ENCODE measurements around the gene NPY.
"Not testable (repeated sequence)": the region's sequence is repeated elsewhere in the genome, so short reads cannot be mapped to it uniquely, and the experiment has no call there.

Gene NPY

DNA sequence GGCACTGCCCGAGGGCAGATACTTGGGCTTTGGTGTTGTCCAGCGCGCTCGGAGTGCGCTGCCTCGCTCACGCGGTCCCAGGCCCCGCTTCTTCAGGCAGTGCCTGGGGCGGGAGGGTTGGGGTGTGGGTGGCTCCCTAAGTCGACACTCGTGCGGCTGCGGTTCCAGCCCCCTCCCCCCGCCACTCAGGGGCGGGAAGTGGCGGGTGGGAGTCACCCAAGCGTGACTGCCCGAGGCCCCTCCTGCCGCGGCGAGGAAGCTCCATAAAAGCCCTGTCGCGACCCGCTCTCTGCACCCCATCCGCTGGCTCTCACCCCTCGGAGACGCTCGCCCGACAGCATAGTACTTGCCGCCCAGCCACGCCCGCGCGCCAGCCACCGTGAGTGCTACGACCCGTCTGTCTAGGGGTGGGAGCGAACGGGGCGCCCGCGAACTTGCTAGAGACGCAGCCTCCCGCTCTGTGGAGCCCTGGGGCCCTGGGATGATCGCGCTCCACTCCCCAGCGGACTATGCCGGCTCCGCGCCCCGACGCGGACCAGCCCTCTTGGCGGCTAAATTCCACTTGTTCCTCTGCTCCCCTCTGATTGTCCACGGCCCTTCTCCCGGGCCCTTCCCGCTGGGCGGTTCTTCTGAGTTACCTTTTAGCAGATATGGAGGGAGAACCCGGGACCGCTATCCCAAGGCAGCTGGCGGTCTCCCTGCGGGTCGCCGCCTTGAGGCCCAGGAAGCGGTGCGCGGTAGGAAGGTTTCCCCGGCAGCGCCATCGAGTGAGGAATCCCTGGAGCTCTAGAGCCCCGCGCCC, at the start of gene NPY:
Gene NPY (plus strand): TSS at position 294 of the 802 bp plus-strand sequence. CDS start 1,051 bp downstream, outside the sequence.
- DNase-seq (ENCODE audit: low spot score) = no peak

DNA sequence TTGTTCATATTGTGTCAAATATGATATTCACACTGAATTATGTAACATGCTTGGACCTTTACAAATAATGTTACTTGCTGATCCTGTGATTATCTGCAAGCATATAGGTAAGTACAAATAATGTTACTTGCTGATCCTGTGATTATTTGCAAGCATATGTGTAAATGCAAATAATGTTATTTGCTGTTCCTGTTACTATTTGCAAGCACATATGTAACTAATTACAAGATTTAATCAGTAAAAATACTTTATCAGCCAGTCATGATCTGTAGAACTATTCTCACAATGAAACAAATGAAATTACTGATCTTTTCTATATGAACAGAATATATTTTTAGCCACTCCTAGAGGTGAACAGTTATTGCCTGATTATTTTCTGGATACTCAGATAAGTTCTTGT, 44.7 kb upstream of the NPY start:
- DNase-seq (ENCODE audit: low spot score) = no peak

- DNase-seq (ENCODE audit: low spot score) = no peak
These were observed 42.8 kb upstream of the NPY start for GRCh38 chr7:24241206-24241605.

DNA sequence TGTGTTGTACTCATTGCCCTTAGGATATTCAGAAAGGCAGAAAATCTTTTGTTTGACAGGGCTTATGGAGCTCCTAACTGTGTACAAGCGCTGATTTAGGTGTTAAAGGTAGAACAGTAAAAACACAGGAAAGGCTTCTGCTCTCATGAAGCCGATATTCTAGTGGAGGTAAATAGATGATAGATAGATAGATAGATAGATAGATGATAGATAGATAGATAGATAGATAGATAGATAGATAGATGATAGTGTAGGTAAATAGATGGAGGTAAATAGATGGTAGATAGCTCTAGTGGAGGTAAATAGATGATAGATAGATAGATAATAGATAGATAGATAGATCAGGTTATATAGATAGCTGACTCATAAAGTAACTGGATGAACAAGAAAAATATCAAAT, 39.4 kb upstream of the NPY start:
- DNase-seq (ENCODE audit: low spot score) = no peak

- DNase-seq (ENCODE audit: low spot score) = no peak
These were observed 38.6 kb upstream of the NPY start for GRCh38 chr7:24245362-24245761.

DNA sequence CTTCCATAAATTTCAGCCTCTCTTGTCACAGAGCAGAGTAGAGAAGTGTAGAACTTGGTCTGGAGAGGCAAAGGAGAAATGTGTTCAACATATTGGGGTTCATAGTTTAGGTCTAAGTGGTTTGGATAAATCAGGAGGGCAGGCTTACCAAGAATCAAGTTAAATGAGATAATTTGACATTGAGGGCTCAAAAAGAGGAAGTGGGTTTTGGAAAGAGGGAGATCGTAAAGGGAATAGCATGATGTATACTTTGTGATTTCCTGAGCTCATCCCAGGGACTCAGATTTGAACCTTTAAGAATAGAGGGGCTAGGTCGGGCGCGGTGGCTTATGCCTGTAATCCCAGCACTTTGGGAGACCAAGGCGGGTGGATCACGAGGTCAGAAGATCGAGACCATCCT, 34.7 kb upstream of the NPY start:
- no peak for DNase-seq (ENCODE audit: low spot score)

DNA sequence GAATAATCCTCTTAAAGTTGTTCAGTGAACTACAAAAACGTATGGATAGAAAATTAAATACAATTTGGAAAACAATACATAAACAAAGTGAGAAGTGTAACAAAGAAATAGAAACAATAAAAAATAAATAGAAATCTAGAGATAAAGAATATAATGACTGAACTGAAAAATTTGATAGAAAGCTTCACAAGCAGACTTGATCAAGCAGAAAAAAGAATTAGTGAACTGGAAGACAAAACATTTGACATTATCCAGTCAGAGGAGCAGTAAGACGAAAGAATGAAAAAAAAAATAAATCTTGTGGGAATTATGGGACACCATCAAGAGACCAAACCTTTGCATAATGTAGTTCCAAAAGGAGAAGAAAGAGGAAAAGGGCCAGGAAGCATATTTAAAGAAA, 32.4 kb upstream of the NPY start:
- DNase-seq (ENCODE audit: low spot score) = no peak

- peak; percentile 4 for DNase-seq (ENCODE audit: low spot score)
These were observed 28.9 kb upstream of the NPY start for GRCh38 chr7:24255139-24255538.

- not testable (repeated sequence) for DNase-seq (ENCODE audit: low spot score)
These were observed 25.7 kb upstream of the NPY start for GRCh38 chr7:24258324-24258723.

DNA sequence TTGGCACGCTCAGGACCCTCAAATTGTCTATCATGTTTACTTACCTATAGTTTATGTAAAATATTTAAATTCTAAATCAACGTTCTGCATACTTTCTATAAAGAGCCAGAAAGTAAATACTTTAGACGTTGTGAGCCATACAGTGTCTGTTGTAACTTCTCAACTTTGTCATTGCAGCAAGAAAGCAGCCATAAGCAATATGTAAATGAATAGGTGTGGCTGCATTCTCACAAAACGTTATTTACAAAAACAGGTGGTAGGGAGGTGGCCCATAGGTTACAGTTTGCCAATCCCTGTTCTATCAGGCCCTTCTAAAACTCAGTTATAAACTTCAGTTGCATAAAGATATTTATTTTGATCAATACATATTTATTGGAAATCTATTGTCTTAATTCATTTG, 12.1 kb upstream of the NPY start:
- DNase-seq (ENCODE audit: low spot score) = no peak

DNA sequence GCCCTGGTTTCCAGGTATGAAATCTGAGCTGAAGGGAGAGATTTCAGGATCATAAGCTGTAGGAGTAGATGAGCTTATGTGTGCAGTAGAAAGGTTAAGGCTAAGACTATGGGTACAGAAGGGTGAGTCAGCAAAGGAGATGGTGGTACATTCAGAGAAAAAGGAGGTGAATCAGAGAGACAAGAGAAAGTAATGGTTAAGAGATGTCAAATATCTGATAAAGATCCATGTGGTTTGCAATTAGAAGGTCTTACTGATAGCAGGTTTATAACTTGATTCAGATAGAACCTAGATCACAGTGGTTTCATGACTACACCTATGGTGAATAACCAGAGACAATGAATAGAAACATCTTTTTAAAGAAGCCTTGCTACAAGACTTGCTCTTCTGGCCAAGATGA, 4.5 kb upstream of the NPY start:
- DNase-seq (ENCODE audit: low spot score) = no peak

- DNase-seq (ENCODE audit: low spot score) = no peak
These were observed 465 bp upstream of the NPY start for GRCh38 chr7:24283554-24283896.

- DNase-seq (ENCODE audit: low spot score) = no peak
These were observed 913 bp downstream of the NPY start for GRCh38 chr7:24284699-24285506.

DNA sequence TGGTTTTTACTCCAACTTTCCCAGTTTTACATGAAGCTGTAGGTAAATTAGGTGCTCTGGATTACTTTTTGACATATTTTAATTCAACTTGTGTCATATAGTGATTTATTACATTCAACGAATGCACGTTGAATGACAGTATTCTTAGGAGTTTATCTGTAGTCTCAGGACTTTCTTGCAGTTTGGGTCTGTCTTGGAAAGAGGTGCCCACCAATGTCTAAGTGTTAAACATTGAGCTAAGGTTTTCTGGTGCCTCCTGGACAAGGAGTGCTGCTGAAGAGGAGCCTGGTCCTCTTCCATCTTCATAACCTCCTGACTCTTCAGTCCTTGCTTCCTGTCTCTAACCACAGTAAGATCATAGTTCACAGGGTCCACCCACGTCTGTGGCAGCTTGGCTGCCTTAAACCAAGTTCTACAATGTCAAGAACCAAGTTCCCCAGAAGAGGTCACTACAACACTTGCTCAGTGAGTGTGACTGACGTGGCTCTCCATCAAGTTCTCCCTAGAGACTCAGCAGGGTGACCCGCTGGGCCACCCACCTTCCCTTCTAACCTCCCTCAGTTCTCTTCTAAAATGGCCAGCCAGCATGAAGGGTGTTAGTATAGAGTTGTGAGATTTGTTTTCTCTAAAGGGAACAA, 6.1 kb downstream of the NPY start:
- DNase-seq (ENCODE audit: low spot score) = peak; percentile 25

GRCh38 chr7:24291271-24291670, 7.3 kb downstream of the NPY start:
- no peak for DNase-seq (ENCODE audit: low spot score)

GRCh38 chr7:24297362-24297761, 13.4 kb downstream of the NPY start:
- no peak for DNase-seq (ENCODE audit: low spot score)

DNA sequence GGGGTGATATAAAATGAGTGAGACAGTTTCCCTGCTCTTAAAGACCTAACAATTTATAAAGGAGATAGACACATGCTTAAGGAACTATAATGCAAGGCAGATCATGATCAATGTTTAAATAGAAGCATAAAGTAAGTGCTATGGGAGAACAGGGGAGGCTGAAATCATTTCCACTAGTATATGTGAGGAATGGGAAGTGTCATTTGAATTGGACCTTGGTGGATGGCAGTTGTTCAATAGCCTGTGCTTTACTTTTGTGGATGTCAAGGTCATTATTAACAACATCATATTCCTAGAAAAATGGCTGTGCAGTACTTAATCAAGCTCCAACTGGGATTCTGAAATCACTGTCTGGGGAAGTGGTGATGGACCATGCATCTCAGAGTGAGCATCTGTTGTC, 14.7 kb downstream of the NPY start:
- no peak for DNase-seq (ENCODE audit: low spot score)

- no peak for DNase-seq (ENCODE audit: low spot score)
These were observed 15.2 kb downstream of the NPY start for GRCh38 chr7:24299192-24299591.

DNA sequence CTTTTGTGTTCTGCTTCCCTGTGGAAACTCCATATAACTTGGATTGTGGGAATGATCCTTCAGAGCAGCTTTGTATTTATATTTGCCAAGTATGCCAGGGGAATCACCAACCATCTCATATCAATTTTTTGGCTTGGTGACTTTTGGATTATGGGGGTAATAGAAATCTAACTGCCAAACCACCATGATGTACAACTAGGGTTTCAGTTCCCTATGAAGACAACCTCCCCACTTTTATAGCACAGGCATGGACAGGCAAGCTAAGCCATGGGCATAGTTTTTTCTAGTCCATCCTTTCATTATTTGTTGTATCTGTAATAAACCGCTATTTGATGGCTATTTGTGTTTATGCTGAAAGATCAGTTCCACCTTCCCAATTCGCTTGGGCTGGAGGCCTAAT, 17.7 kb downstream of the NPY start:
- no peak for DNase-seq (ENCODE audit: low spot score)

DNA sequence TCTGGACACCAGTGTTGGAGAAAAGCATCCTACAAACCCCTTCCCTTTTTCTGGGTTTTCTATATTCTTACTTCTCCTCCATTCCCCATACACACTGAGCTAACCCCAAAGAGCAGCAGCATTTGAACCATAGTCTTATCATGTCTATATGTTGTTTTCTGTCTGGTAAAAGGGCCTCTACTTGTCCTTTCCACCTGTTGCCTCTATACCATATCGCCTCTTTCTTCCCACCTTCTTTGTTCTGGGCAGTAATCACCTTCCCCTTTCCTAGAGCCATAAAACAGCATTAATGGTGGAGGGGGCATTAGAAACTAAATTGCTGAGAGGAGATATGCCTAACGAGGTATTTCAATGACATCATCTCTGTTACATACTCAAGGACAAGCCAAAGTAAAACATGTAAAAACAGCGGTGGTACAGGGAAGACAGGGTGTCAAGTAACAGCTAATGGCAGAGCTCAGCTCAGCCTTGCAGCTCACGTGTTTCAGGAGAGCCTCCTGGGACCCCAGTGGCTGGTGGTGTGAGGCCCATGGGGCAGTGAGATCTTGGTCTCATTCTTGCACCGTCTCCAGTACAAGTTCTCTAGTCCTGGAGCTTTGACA, 20.6 kb downstream of the NPY start:
- no peak for DNase-seq (ENCODE audit: low spot score)

DNA sequence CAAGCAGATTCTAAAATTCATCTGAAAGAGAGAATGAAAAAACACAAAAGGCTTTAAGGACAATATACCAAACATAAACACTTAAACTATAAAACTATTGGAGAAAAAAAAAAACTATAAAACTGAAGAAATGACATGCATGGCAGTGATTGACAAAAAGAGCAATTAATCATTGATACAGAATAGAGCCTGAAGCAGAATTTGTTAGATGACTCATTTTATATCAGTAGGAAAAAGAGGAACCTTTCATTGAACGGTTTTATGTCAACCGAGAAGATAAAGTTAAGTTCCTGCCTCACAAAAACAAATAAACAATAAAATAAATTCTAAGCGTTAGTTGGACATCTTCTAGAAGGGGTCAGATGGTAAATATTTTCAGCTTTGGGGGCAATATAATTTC, 23.3 kb downstream of the NPY start:
- DNase-seq (ENCODE audit: low spot score) = no peak

- DNase-seq (ENCODE audit: low spot score) = no peak
These were observed 28.6 kb downstream of the NPY start for GRCh38 chr7:24312588-24312987.

GRCh38 chr7:24313777-24314176, 29.8 kb downstream of the NPY start:
- no peak for DNase-seq (ENCODE audit: low spot score)
